Tibial artery (tissue), 4 donors: ENCODE measurements around the gene POLRMT.
"Not testable (repeated sequence)": the region's sequence is repeated elsewhere in the genome, so short reads cannot be mapped to it uniquely, and the experiment has no call there.

Experiments used
- DNase-seq, 2 donors: peaks; one replicate each; pipeline ENCODE4 v3.0.0-alpha.2; 2019
- H3K27ac ChIP-seq, 2 donors: fragments of 200-600 bp; sonication (generic) in 1 of 2; 1 replicate in 1 of 2; 2 replicates in 1 of 2; pipeline ENCODE4 v1.5.1; 2018 to 2019; ENCODE audit warnings: mild to moderate bottlenecking in 1 of 2
- H3K27me3 ChIP-seq, 2 donors: fragments of 200-600 bp; sonication (generic) in 1 of 2; one replicate each; pipeline versions ENCODE4 v1.5.1 to v1.6.0; 2016 to 2019
- H3K36me3 ChIP-seq, 3 donors: fragments of 200-600 bp; sonication (generic) in 2 of 3; one replicate each; pipeline ENCODE4 v1.5.1; 2016 to 2019; ENCODE audit warnings: mild to moderate bottlenecking in 2 of 3
- H3K4me1 ChIP-seq, 4 donors: fragments of 200-600 bp; sonication (generic) in 2 of 4; 1 replicate in 3 of 4; 2 replicates in 1 of 4; pipeline ENCODE4 v1.5.1; 2016 to 2019
- H3K4me3 ChIP-seq, 2 donors: fragments of 200-600 bp; sonication (generic) in 1 of 2; 1 replicate in 1 of 2; 2 replicates in 1 of 2; pipeline ENCODE4 v1.5.1; 2018 to 2019; ENCODE audit warnings: mild to moderate bottlenecking in 2 of 2
- H3K9me3 ChIP-seq, 3 donors: fragments of 200-600 bp; sonication (generic) in 1 of 3; one replicate each; pipeline ENCODE4 v1.5.1; 2016 to 2019
- CTCF ChIP-seq, 2 experiments: fragments of 200-600 bp in 1 of 2; fragments of 450-650 bp in 1 of 2; IDR thresholded peaks; one replicate each; pipeline ENCODE4 v1.5.1; 2017 to 2019; ENCODE audit warnings: antibody characterized with exemption in 2 of 2, mild to moderate bottlenecking in 1 of 2, moderate library complexity in 1 of 2
- intact Hi-C: fragments of 100-400 bp; cut with DNase I; formaldehyde crosslinking; loops from one replicate; pipeline ENCODE4 v1.15.0; 2023; ENCODE audit warnings: low total_unique reads

POLRMT gene

GRCh38 chr19:628168-628567 is 5.2 kb downstream of the POLRMT start:
- Histone ChIP-seq H3K4me1 (peaks cover 0 to 17% (median 13%) of the 10 kb centered on the region in 4 donors), H3K36me3 (peaks cover 31 to 75% (median 46%) of the 10 kb centered on the region in 3 donors), H3K9me3 (no peaks in the 10 kb centered on the region), H3K27ac (no peak overlapping the region), H3K27me3 (no peaks in the 10 kb centered on the region), H3K4me3 (no peak overlapping the region)
- intact Hi-C loops, result no loop called here
- no peak for TF ChIP-seq CTCF (IDR thresholded peaks at IDR 0.05)
- no peak for DNase-seq

GRCh38 chr19:626566-626965 is 6.8 kb downstream of the POLRMT start:
- H3K4me1 ChIP-seq, intact Hi-C loops, H3K4me3 ChIP-seq, DNase-seq, H3K27ac ChIP-seq, H3K9me3 ChIP-seq, H3K27me3 ChIP-seq: not testable (repeated sequence)
- H3K36me3 ChIP-seq, result peaks cover 47 to 91% (median 62%) of the 10 kb centered on the region in 3 donors

GRCh38 chr19:625257-625656 is 8.1 kb downstream of the POLRMT start:
- Histone ChIP-seq H3K9me3 (no peaks in the 10 kb centered on the region), H3K27me3 (no peaks in the 10 kb centered on the region), H3K36me3 (peaks cover 54 to 94% (median 69%) of the 10 kb centered on the region in 3 donors), H3K27ac (no peak overlapping the region), H3K4me1 (no peaks in the 10 kb centered on the region), H3K4me3 (no peak overlapping the region)
- TF ChIP-seq CTCF (IDR thresholded peaks at IDR 0.05), result no peak
- intact Hi-C loops, result no loop called here
- no peak for DNase-seq

GRCh38 chr19:624433-625109 is 8.8 kb downstream of the POLRMT start:
- Histone ChIP-seq H3K4me1 (no peaks in the 10 kb centered on the region), H3K27me3 (no peaks in the 10 kb centered on the region), H3K4me3 (no peak overlapping the region), H3K27ac (no peak overlapping the region), H3K36me3 (peaks cover 58 to 94% (median 69%) of the 10 kb centered on the region in 3 donors), H3K9me3 (no peaks in the 10 kb centered on the region)
- DNase-seq, result no peak
- intact Hi-C loops, result no loop called here
- TF ChIP-seq CTCF (IDR thresholded peaks at IDR 0.05), result no peak

- Histone ChIP-seq H3K27ac (no peak overlapping the region), H3K36me3 (peaks cover 58 to 94% (median 69%) of the 10 kb centered on the region in 3 donors), H3K9me3 (no peaks in the 10 kb centered on the region), H3K4me1 (no peaks in the 10 kb centered on the region), H3K27me3 (no peaks in the 10 kb centered on the region), H3K4me3 (no peak overlapping the region)
- TF ChIP-seq CTCF (IDR thresholded peaks at IDR 0.05), result no peak
- DNase-seq, result no peak
- intact Hi-C loops, result no loop called here
These were observed 9.4 kb downstream of the POLRMT start for GRCh38 chr19:623974-624373.

GRCh38 chr19:623175-623916 is 10.0 kb downstream of the POLRMT start:
- intact Hi-C loops, result no loop called here
- Histone ChIP-seq H3K36me3 (peaks cover 58 to 94% (median 72%) of the 10 kb centered on the region in 3 donors), H3K27ac (no peak overlapping the region), H3K4me1 (no peaks in the 10 kb centered on the region), H3K4me3 (no peak overlapping the region), H3K27me3 (peaks cover 0 to 4% of the 10 kb centered on the region in 2 donors), H3K9me3 (no peaks in the 10 kb centered on the region)
- no peak for TF ChIP-seq CTCF (IDR thresholded peaks at IDR 0.05)
- no peak for DNase-seq
